Omental fat pad (tissue), 4 donors: Measurements from ENCODE around the gene WNT3. TPM values are rescaled to one million over a fixed set of nuclear protein-coding genes. Genes with fewer than 3 reads are reported as not detected.
"Not testable (repeated sequence)": the region's sequence is repeated elsewhere in the genome, so short reads cannot be mapped to it uniquely, and the experiment has no call there.

ENCODE experiments used
- ATAC-seq: fragments of 150-250 bp; one replicate; pipeline ENCODE4 v1.9.1; 2016; ENCODE audit warnings: mild to moderate bottlenecking, moderate library complexity; ENCODE audit not compliant: low FRiP score
- DNase-seq: peaks from one replicate; pipeline ENCODE4 v3.0.0-alpha.2; 2019; ENCODE audit warnings: low spot score
- total RNA-seq, 4 donors: library from RNA; depleted of rRNA; stranded (reverse); fragments of >200 nt; gene quantifications; one replicate each; pipeline ENCODE4 v1.1.0, GENCODE V29; 2016
- TF ChIP-seq, protein P1 (sequence below), 3 donors: fragments of 450-650 bp; IDR thresholded peaks; one replicate each; pipeline ENCODE4 v1.5.1; 2016 to 2017; ENCODE audit warnings: antibody characterized with exemption in 3 of 3, mild to moderate bottlenecking in 3 of 3, moderate library complexity in 2 of 3

The WNT3 gene
- total RNA-seq, 4 donors from 2014 or later = 0.82 to 2.1 (median 1.2) TPM

DNA sequence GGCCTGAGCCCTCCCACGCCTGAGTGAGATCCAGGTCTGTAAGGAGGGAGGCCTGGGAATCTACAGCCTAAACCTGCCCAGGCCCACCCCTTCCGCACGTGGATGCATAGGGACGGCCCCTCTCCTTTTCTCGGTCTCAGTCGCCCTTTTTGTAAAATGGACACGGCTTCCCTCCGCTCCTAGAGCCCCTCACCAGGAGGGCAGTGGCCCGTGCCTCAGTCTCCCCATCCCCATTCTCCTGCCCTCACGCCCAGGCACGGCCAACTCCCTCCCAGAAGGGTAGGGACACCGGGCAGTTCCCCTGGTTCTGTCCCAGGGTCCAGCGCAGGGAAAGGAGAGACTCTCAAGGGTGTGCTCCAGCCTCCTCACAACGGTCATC is 48.1 kb downstream of the WNT3 start:
- no peak for ATAC-seq
- TF ChIP-seq, protein P1, sequence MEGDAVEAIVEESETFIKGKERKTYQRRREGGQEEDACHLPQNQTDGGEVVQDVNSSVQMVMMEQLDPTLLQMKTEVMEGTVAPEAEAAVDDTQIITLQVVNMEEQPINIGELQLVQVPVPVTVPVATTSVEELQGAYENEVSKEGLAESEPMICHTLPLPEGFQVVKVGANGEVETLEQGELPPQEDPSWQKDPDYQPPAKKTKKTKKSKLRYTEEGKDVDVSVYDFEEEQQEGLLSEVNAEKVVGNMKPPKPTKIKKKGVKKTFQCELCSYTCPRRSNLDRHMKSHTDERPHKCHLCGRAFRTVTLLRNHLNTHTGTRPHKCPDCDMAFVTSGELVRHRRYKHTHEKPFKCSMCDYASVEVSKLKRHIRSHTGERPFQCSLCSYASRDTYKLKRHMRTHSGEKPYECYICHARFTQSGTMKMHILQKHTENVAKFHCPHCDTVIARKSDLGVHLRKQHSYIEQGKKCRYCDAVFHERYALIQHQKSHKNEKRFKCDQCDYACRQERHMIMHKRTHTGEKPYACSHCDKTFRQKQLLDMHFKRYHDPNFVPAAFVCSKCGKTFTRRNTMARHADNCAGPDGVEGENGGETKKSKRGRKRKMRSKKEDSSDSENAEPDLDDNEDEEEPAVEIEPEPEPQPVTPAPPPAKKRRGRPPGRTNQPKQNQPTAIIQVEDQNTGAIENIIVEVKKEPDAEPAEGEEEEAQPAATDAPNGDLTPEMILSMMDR (IDR thresholded peaks at IDR 0.05) = no peak
- no peak for DNase-seq

DNA sequence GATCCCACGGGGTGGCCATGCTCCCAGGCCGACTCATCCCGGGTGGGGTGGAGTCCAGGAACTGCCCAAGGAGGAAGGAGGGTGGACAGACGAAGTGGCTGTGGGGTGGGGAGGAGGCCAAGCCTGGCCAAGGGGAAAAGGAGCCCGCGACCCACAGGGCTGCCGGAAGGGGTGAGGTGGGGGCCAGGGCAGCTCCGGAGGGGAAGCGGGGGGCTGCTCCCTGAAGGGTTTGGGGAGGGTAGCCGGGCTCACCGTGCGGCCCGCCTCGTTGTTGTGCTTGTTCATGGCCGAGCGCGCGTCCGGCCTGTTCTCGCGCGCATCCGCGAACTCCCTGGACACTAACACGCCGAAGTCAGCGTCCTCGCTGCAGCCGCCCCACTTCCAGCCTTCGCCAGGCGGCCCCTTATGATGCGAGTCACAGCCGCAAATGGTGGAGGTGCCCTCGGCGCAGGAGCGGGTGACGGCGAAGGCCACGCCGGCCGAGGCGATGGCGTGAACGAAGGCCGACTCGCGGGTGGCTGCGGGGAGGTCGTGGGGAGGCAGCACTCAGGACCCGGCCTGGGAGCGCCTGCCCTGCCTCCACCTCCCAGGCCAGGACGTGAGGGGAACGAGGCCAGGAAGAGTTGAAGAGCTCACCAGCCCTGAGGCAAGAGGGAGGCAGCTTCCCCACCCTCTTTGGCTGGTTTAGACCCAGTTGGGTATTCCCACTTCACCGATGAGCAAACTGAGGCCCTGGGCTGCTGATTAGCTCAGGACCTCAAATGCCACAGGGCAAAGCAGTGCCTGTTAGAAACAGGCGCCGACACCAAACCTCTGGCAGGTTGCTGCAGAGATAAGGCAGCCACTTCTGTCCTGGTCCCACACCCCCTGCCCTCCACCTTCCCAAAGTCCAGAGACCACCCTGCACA is 48.7 kb downstream of the WNT3 start:
- ATAC-seq (peak; percentile 8), DNase-seq (no peak)
- TF ChIP-seq, protein P1 (IDR thresholded peaks at IDR 0.05) = no peak

DNA sequence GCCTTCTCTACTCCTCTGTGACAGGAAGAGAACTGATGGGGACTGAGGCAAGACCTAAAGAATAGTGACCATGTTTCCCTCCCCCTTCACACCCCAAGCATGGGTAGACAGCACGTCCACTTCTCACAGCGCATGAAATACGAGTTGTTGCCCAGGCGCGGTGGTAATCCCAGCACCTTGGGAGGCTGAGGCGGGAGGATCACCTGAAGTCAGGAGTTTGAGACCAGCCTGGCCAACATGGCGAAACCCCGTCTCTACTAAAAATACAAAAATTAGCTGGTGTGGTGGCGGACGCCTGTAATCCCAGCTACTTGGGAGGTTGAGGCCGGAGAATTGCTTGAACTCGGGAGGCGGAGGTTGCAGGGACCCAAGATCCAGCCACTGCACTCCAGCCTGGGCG is 49.6 kb downstream of the WNT3 start:
- not testable (repeated sequence) for ATAC-seq, DNase-seq

DNA sequence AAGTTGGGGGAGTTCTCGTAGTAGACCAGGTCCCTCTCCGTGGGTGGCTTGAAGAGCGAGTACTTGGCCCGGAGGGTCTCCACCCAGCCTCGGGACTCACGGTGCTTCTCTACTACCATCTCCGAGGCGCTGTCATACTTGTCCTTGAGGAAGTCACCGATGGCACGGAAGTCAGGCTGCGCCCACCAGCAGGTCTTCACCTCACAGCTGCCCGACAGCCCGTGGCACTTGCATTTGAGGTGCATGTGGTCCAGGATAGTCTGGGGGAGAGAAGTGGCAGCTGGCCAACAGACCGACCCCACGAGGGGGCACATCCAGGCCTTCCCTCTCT is 50.0 kb downstream of the WNT3 start:
- TF ChIP-seq, protein P1 (IDR thresholded peaks at IDR 0.05) = no peak
- DNase-seq = no peak
- ATAC-seq = no peak

DNA sequence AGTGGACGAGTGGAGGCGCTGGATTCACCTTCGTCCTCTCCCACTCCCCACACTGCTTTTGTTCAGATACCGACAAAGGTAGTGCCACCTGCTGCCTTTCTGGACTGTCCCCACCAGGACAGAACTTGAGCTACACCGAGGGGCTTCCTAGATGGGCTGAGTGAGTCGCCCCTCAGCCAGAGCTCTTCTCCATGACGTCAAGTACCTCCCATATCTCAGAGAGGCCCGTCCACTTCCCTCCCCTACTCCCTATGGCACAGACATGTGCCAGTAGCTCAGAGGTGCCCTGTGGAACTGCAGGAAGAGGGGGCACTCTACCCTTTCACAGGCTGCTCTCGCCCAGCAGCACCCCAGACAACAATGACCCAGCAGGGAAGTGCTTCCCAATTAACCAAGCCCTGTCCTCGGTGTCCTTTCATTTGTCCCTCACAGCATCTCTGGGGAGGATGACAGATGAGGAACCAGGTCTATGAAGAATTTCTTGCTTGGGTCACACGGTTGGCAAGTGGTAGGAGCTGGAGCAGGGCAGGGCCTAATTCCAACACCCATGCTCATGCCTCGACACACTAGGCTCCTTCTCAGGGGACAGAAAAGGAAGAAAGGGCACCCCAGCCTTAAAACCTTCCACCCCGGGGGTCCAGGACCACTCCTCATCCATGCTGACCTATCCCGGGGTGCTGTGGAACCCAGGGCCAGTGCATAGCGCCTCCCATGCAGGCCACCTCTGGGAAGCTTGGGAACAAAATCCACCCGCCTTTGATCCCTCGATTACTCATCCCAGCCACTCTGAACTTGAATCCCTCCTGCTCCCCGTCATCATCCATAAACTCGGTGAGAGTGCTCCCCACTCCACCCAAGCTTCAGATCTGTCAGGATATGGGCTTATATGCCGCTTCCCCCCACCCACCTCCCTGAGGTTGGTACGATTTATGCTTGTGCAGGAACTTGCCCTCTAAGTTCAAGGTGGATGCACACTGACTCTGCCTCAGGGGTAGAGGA is 51.7 kb downstream of the WNT3 start:
- TF ChIP-seq, protein P1 (IDR thresholded peaks at IDR 0.05) = no peak
- DNase-seq (no peak), ATAC-seq (no peak)

DNA sequence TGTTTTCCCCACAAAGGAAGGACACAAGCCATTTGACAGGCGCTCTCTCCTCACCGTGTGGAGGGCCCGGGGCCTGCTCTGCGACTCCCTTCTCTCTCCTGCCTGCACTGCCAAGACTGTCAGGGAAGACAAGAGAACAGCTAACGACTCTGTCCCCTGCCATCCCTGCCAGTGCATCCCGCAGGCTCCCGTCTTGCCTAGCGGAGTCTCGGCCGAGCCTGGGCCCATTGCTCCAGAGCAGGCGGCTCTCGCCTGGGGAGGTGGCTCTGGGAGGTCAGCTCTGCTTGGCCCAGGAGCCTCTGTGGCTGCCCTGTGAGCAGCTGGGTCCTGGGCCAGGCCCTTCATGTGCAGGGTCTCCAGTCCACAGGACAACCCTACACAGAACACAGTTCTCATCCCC is 53.0 kb downstream of the WNT3 start:
- no peak for ATAC-seq
- no peak for DNase-seq
- TF ChIP-seq, protein P1 (IDR thresholded peaks at IDR 0.05) = no peak

DNA sequence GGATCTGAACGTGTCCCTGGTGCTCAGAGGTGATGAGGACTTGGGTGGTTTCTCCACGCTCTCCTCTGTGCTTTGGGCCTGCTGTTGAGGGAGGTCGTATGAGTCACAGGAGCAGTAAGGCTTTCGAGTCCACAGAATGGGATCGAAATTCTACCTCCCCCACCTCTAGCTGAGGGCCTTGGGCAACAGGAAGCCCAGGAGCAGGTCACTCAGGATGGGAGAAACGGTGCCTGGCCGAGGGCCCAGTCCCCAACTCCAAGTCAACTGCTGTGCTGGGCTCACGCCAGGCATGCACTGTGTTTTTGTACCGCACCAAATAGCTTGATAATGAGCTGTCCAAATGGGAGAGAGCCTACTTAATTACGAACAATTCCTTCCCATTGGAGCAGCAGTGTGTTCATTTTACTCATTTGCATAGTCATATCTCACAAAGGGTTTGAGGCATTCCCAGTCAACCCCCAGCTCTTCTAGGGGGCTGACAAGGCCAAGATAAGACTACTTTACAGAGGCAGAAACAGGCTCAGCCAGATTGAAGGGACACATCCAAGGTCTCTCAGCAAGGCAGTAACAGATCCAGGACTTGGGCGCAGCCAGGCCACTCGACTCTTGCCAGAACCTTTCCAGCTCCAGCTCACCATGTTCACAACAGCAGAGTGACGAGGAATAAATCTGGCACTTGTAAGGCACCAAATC is 53.6 kb downstream of the WNT3 start:
- TF ChIP-seq, protein P1 (IDR thresholded peaks at IDR 0.05) = no peak
- ATAC-seq (peak; percentile 22), DNase-seq (no peak)
